A673 (cell line): ENCODE data around the gene RPL15. TPM values are rescaled to one million over a fixed set of nuclear protein-coding genes. Genes with fewer than 3 reads are reported as not detected.

ENCODE experiments used
- BruUV-seq: library from RNA; stranded (reverse); fragments of 400-500 nt; replicated peaks from 2 replicates; lab custom pipeline; 2021; lab: Mats Ljungman, UMichigan
- CTCF ChIA-PET: fragments of 300-600 bp; sonication (Branson Sonifier 250); formaldehyde crosslinking; loops from one replicate; lab custom pipeline; 2022; ENCODE audit warnings: antibody characterized with exemption; lab: Charles Lee
- POLR2A ChIA-PET: fragments of 300-600 bp; sonication (Branson Sonifier 250); formaldehyde crosslinking; loops from one replicate; lab custom pipeline; 2022; ENCODE audit warnings: antibody characterized with exemption; ENCODE audit not compliant: low non-redundant PET; lab: Charles Lee
- DNase-seq: peaks from one replicate; pipeline ENCODE4 v3.0.0-alpha.2; 2015; ENCODE audit warnings: low spot score
- H3K27ac ChIP-seq: fragments of 200-600 bp; sonication (generic); 2 replicates; pipeline ENCODE4 v1.5.1; 2016; ENCODE audit warnings: mixed run types, low read depth, mild to moderate bottlenecking, mixed read lengths, antibody characterized with exemption, low read length; ENCODE audit not compliant: poor library complexity, severe bottlenecking
- H3K27me3 ChIP-seq: fragments of 200-600 bp; sonication (generic); replicated peaks from 2 replicates; pipeline ENCODE4 v1.6.1; 2017; ENCODE audit warnings: mixed run types, low read depth, mild to moderate bottlenecking, mixed read lengths, antibody characterized with exemption, low read length; ENCODE audit not compliant: insufficient read depth, poor library complexity
- H3K36me3 ChIP-seq: fragments of 200-600 bp; sonication (generic); 2 replicates; pipeline ENCODE4 v1.6.1; 2016; ENCODE audit warnings: mixed run types, mild to moderate bottlenecking, mixed read lengths, antibody characterized with exemption, low read length; ENCODE audit not compliant: insufficient read depth, poor library complexity, severe bottlenecking
- H3K4me1 ChIP-seq: fragments of 200-600 bp; sonication (generic); 2 replicates; pipeline ENCODE4 v1.6.1; 2017; ENCODE audit warnings: mixed run types, mild to moderate bottlenecking, mixed read lengths, antibody characterized with exemption, low read length; ENCODE audit not compliant: insufficient read depth, poor library complexity, severe bottlenecking
- H3K4me3 ChIP-seq: fragments of 200-600 bp; sonication (generic); 2 replicates; pipeline ENCODE4 v1.5.1; 2016; ENCODE audit warnings: low read depth, mixed run types, mild to moderate bottlenecking, mixed read lengths, low read length; ENCODE audit not compliant: poor library complexity, severe bottlenecking
- H3K9me3 ChIP-seq: fragments of 200-600 bp; sonication (generic); 2 replicates; pipeline ENCODE4 v1.6.1; 2016; ENCODE audit warnings: mixed run types, low read depth, mild to moderate bottlenecking, mixed read lengths, antibody characterized with exemption, low read length; ENCODE audit not compliant: poor library complexity, severe bottlenecking
- CTCF ChIP-seq: fragments of 300-800, 200-600 bp; sonication (generic); conservative IDR thresholded peaks from 2 replicates; pipeline ENCODE4 v1.5.1; 2017; ENCODE audit warnings: low read depth, mild to moderate bottlenecking, antibody characterized with exemption, low read length, moderate library complexity, mixed read lengths
- EZH2 ChIP-seq: fragments of 200-600 bp; sonication (generic); IDR thresholded peaks from 2 replicates; pipeline ENCODE4 v1.6.1; 2017; ENCODE audit warnings: borderline replicate concordance, low read depth, mild to moderate bottlenecking, mixed read lengths, antibody characterized with exemption, low read length; ENCODE audit not compliant: poor library complexity, severe bottlenecking
- intact Hi-C: fragments of 100-400 bp; cut with micrococcal nuclease; formaldehyde crosslinking; loops from one replicate; pipeline ENCODE4 v1.10.0; 2022; ENCODE audit not compliant: unreplicated experiment
- total RNA-seq: library from RNA; stranded (reverse); gene quantifications from 2 replicates; pipeline ENCODE4 v1.2.3, GENCODE V29; 2021

RPL15 gene
- total RNA-seq, 1 experiment from 2014 or later = 1,939 TPM

- DNase-seq = no peak
- Histone ChIP-seq H3K27ac (no peak overlapping the region), H3K27me3 (no peaks in the 10 kb centered on the region), H3K36me3 (peaks cover 3% of the 10 kb centered on the region), H3K4me3 (no peak overlapping the region), H3K4me1 (no peaks in the 10 kb centered on the region), H3K9me3 (no peaks in the 10 kb centered on the region)
- TF ChIP-seq CTCF (no peak), EZH2 (no peak)
- POLR2A ChIA-PET = no interaction called here
- CTCF ChIA-PET = no interaction called here
- no TSS peak for BruUV-seq
- intact Hi-C loops = no loop called here
Observed at GRCh38 chr3:23926246-23926645, 9.3 kb downstream of the RPL15 start.

GRCh38 chr3:23926736-23927135, 9.8 kb downstream of the RPL15 start:
- intact Hi-C loops = no loop called here
- no peak for DNase-seq
- ChIA-PET CTCF (no interaction called here), POLR2A (no interaction called here)
- no peaks in the 10 kb centered on the region for H3K27me3 ChIP-seq
- no peaks in the 10 kb centered on the region for H3K36me3 ChIP-seq
- no peak overlapping the region for H3K27ac ChIP-seq
- no peak for TF ChIP-seq EZH2
- 0 out of 2 replicates have a peak, but pooled peaks have one; percentile 22 for TF ChIP-seq CTCF
- H3K9me3 ChIP-seq = no peaks in the 10 kb centered on the region
- H3K4me3 ChIP-seq = no peak overlapping the region
- no TSS peak for BruUV-seq
- H3K4me1 ChIP-seq = no peaks in the 10 kb centered on the region

- H3K27ac ChIP-seq = no peak overlapping the region
- POLR2A ChIA-PET = no interaction called here
- DNase-seq = no peak
- intact Hi-C loops = no loop called here
- H3K27me3 ChIP-seq = no peaks in the 10 kb centered on the region
- no TSS peak for BruUV-seq
- no peak for TF ChIP-seq CTCF
- no peak for TF ChIP-seq EZH2
- H3K36me3 ChIP-seq = no peaks in the 10 kb centered on the region
- no peaks in the 10 kb centered on the region for H3K9me3 ChIP-seq
- no peaks in the 10 kb centered on the region for H3K4me1 ChIP-seq
- H3K4me3 ChIP-seq = no peak overlapping the region
- CTCF ChIA-PET = no interaction called here
Observed at GRCh38 chr3:23928524-23928923, 11.6 kb downstream of the RPL15 start.
